ENCODE measurements around the gene RNF167. TPM values are rescaled to one million over a fixed set of nuclear protein-coding genes. Genes with fewer than 3 reads are reported as not detected.

The RNF167 gene
- total and polyA plus RNA-seq, 2 of the 13 experiments (the other 11 are each of a cell fraction or from before 2014, with no cell fraction given) = 44.1 to 45.4 TPM

GRCh38 chr17:4949321-4950074 lies 9.4 kb downstream of the RNF167 start (continued):
- TF ChIP-seq ZFP91 (CRISPR knock-in tag; IDR thresholded peaks at IDR 0.05; ENCODE audit: borderline replicate concordance) (peak; percentile 19; the same call in 1 of the 2 replicates), ZNF749 (CRISPR knock-in tag; IDR thresholded peaks at IDR 0.05; ENCODE audit: borderline replicate concordance) (0 out of 2 replicates have a peak, but pooled peaks have one; percentile 52), REL (CRISPR knock-in tag; conservative IDR thresholded peaks at IDR 0.05) (peak; percentile 91), JUNB (CRISPR knock-in tag; IDR thresholded peaks at IDR 0.05; ENCODE audit: borderline replicate concordance) (peak; percentile 63; the same call in 1 of the 2 replicates), ZNF335 (CRISPR knock-in tag; IDR thresholded peaks at IDR 0.05) (no peak), CERS6 (CRISPR knock-in tag; IDR thresholded peaks at IDR 0.05) (no peak), ZNF713 (CRISPR knock-in tag; IDR thresholded peaks at IDR 0.05) (0 out of 2 replicates have a peak, but pooled peaks have one; percentile 31), HMGA1 (CRISPR knock-in tag; conservative IDR thresholded peaks at IDR 0.05) (no peak), ZNF224 (CRISPR knock-in tag; IDR thresholded peaks at IDR 0.05) (no peak), ZFP36L2 (CRISPR knock-in tag; IDR thresholded peaks at IDR 0.05) (no peak), ZNF460 (CRISPR knock-in tag; IDR thresholded peaks at IDR 0.05; ENCODE audit: borderline replicate concordance) (peak; percentile 13; the same call in 1 of the 2 replicates), ZNF326 (CRISPR knock-in tag; IDR thresholded peaks at IDR 0.05; ENCODE audit: borderline replicate concordance) (no peak), RARA (CRISPR knock-in tag; IDR thresholded peaks at IDR 0.05) (peak; percentile 80), MYNN (CRISPR knock-in tag; IDR thresholded peaks at IDR 0.05; ENCODE audit: low read depth) (no peak), GABPB1 (CRISPR knock-in tag; IDR thresholded peaks at IDR 0.05) (peak; percentile 76; the same call in 1 of the 2 replicates), ZFP82 (CRISPR knock-in tag; IDR thresholded peaks at IDR 0.05; ENCODE audit: borderline replicate concordance) (0 out of 2 replicates have a peak, but pooled peaks have one; percentile 52), ZNF205 (CRISPR knock-in tag; IDR thresholded peaks at IDR 0.05) (0 out of 2 replicates have a peak, but pooled peaks have one; percentile 23), ZNF350 (CRISPR knock-in tag; IDR thresholded peaks at IDR 0.05; ENCODE audit: borderline replicate concordance, low read depth) (no peak), KLF12 (CRISPR knock-in tag; IDR thresholded peaks at IDR 0.05; ENCODE audit: borderline replicate concordance) (peak; percentile 61; the same call in 1 of the 2 replicates), ZNF839 (CRISPR knock-in tag; IDR thresholded peaks at IDR 0.05; ENCODE audit: borderline replicate concordance) (no peak), ZNF232 (CRISPR knock-in tag; IDR thresholded peaks at IDR 0.05; ENCODE audit: borderline replicate concordance) (peak; percentile 68; the same call in 1 of the 2 replicates)
- TF ChIP-seq, protein P1, sequence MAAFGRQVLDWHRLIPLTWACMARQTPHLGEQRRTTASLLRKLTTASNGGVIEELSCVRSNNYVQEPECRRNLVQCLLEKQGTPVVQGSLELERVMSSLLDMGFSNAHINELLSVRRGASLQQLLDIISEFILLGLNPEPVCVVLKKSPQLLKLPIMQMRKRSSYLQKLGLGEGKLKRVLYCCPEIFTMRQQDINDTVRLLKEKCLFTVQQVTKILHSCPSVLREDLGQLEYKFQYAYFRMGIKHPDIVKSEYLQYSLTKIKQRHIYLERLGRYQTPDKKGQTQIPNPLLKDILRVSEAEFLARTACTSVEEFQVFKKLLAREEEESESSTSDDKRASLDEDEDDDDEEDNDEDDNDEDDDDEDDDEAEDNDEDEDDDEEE (CRISPR knock-in tag; IDR thresholded peaks at IDR 0.05) = 0 out of 2 replicates have a peak, but pooled peaks have one; percentile 12
- TF ChIP-seq, protein P2, sequence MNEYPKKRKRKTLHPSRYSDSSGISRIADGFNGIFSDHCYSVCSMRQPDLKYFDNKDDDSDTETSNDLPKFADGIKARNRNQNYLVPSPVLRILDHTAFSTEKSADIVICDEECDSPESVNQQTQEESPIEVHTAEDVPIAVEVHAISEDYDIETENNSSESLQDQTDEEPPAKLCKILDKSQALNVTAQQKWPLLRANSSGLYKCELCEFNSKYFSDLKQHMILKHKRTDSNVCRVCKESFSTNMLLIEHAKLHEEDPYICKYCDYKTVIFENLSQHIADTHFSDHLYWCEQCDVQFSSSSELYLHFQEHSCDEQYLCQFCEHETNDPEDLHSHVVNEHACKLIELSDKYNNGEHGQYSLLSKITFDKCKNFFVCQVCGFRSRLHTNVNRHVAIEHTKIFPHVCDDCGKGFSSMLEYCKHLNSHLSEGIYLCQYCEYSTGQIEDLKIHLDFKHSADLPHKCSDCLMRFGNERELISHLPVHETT (CRISPR knock-in tag; conservative IDR thresholded peaks at IDR 0.05) = peak; percentile 77; the same call in 1 of the 2 replicates

All from HepG2 (cell line).